ENCODE data around the gene ANKRD9.

ANKRD9 gene

GRCh38 chr14:102532204-102532658 is 22.7 kb upstream of the ANKRD9 start:
- H3K4me3 ChIP-seq (ENCODE audit: low read depth, low read length) = no peak overlapping the region
- no peak for DNase-seq (ENCODE audit: low read depth)
- no peak for TF ChIP-seq CTCF (IDR thresholded peaks at IDR 0.05; ENCODE audit: control insufficient read depth, extremely low read depth, insufficient read depth)

- H3K4me3 ChIP-seq (ENCODE audit: low read depth, low read length) = no peak overlapping the region
- DNase-seq (ENCODE audit: low read depth) = no peak
- no peak for TF ChIP-seq CTCF (IDR thresholded peaks at IDR 0.05; ENCODE audit: control insufficient read depth, extremely low read depth, insufficient read depth)
Observed at GRCh38 chr14:102530828-102531478, 21.4 kb upstream of the ANKRD9 start.

DNA sequence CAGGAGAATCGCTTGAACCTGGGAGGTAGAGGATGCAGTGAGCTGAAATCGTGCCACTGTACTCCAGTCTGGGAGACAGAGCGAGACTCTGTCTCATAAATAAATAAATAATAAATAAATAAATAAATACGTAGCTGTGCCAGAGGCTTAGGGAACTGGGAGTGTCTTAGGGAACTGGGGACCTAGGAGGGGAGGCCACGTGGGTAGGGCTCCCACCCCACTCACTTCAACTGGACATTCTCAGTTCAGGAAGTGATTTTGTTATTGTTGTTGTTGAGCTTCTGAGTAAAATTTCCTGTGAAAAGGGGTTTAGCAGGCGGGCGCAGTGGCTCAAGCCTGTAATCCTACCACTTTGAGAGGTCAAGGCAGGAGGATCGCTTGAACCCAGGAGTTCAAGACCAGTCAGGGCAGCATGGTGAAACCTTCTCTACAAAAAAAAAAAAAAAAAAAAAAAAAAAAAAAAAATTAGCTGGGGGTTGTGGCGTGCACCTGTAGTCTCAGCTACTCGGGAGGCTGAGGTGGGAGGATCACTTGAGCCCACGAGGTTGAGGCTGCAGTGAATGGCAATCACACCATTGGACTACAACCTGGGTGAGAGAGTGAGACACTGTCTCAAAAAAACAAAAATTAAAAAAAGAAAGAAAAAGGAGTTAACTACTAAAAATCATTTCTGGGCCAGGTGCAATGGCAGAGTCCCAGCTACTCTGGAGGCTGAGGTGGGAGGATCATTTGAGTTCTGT is 19.0 kb upstream of the ANKRD9 start:
- no peak for TF ChIP-seq CTCF (IDR thresholded peaks at IDR 0.05; ENCODE audit: control insufficient read depth, extremely low read depth, insufficient read depth)
- no peak for DNase-seq (ENCODE audit: low read depth)

DNA sequence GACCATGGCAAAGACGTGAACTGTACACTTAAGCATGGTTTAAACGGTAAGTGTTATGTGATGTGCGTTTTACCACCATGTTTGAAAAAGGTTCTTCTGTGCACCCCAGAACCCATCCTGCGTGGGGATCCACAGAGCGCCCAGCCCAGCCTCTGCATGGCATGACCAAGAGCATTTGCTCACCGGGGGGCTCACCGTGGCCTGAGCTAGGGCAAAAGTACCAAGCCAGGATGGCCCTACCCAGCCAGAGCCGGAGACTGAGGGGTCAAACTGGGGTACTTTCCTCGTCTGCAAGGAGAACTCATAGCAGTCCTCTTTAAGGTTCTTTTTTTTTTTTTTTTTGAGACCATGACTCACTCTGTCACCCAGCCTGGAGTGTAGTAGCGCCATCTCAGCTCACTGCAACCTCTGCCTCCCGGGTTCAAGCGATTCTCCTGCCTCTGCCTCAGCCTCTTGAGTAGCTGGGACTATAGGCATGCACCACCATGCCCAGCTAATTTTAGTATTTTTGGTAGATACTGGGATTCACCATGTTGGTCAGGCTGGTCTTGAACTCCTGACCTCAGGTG is 16.4 kb upstream of the ANKRD9 start:
- DNase-seq (ENCODE audit: low read depth) = no peak
- peak overlapping the region; percentile 64 for H3K4me3 ChIP-seq (ENCODE audit: low read depth, low read length)
- no peak for TF ChIP-seq CTCF (IDR thresholded peaks at IDR 0.05; ENCODE audit: control insufficient read depth, extremely low read depth, insufficient read depth)

More for the DNA sequence above, 19.0 kb upstream of the ANKRD9 start:
- H3K4me3 ChIP-seq (ENCODE audit: low read depth, low read length) = no peak overlapping the region

- H3K4me3 ChIP-seq (ENCODE audit: low read depth, low read length) = peak overlapping the region; percentile 64
- no peak for DNase-seq (ENCODE audit: low read depth)
- no peak for TF ChIP-seq CTCF (IDR thresholded peaks at IDR 0.05; ENCODE audit: control insufficient read depth, extremely low read depth, insufficient read depth)
Observed at GRCh38 chr14:102525219-102525928, 15.8 kb upstream of the ANKRD9 start.

DNA sequence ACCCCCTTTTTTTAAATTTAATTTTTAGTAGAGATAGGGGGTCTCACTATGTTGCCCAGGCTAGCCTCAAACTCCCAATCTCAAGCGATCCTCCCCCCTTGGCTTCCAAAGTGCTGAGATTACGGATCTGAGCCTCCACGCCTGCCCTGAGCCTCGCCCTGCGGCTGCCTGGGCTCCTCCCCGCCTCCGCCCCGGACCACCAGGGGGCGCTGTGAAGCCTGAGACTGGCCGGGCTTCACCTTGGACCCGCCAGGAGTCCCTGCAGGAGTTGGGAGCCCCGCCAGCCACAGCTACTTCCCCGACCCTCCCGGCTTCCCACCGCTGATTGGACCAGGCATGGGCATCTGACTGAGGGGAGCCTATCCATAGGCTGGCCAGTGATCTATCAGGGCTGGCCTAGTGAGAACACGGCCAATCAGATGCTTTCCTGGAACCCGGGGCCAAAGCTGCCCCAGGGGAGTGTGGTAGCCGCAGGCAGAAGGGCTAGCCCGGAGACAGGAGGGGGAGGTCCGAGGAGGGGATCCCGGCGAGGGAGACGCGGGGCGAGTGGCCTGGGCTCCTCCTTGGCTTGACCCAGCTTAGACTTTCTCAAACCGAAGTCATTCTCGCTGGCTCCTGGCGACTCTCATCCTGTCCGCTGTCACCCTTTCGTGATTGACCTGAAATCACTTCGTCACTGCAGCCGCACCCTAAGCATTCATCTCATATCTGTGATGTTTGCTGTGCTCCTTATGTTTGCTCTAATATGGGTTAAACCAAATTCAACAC is 15.1 kb upstream of the ANKRD9 start:
- DNase-seq (ENCODE audit: low read depth) = peak; percentile 92
- H3K4me3 ChIP-seq (ENCODE audit: low read depth, low read length) = peak overlapping the region; percentile 64
- TF ChIP-seq CTCF (IDR thresholded peaks at IDR 0.05; ENCODE audit: control insufficient read depth, extremely low read depth, insufficient read depth) = peak; percentile 94

Measured in LNCaP clone FGC (cell line).